ENCODE results near the gene DUSP22.

GRCh38 chr6:280775-281468, 11.4 kb upstream of the DUSP22 start:
- TF ChIP-seq CTCF (IDR thresholded peaks at IDR 0.05; ENCODE audit: poor library complexity), result no peak
- no peak for TF ChIP-seq EZH2 (IDR thresholded peaks at IDR 0.05; ENCODE audit: borderline replicate concordance)

All from hepatocyte (in vitro differentiated cells).